A673 (cell line): ENCODE measurements around the gene SUSD1. TPM values are rescaled to one million over a fixed set of nuclear protein-coding genes. Genes with fewer than 3 reads are reported as not detected.

Experiments
- BruUV-seq: library from RNA; stranded (reverse); fragments of 400-500 nt; replicated peaks from 2 replicates; lab custom pipeline; 2021; lab: Mats Ljungman, UMichigan
- CTCF ChIA-PET: fragments of 300-600 bp; sonication (Branson Sonifier 250); formaldehyde crosslinking; loops from one replicate; lab custom pipeline; 2022; ENCODE audit warnings: antibody characterized with exemption; lab: Charles Lee
- POLR2A ChIA-PET: fragments of 300-600 bp; sonication (Branson Sonifier 250); formaldehyde crosslinking; loops from one replicate; lab custom pipeline; 2022; ENCODE audit warnings: antibody characterized with exemption; ENCODE audit not compliant: low non-redundant PET; lab: Charles Lee
- DNase-seq: peaks from one replicate; pipeline ENCODE4 v3.0.0-alpha.2; 2015; ENCODE audit warnings: low spot score
- H3K27ac ChIP-seq: fragments of 200-600 bp; sonication (generic); 2 replicates; pipeline ENCODE4 v1.5.1; 2016; ENCODE audit warnings: mixed run types, low read depth, mild to moderate bottlenecking, mixed read lengths, antibody characterized with exemption, low read length; ENCODE audit not compliant: poor library complexity, severe bottlenecking
- H3K27me3 ChIP-seq: fragments of 200-600 bp; sonication (generic); replicated peaks from 2 replicates; pipeline ENCODE4 v1.6.1; 2017; ENCODE audit warnings: mixed run types, low read depth, mild to moderate bottlenecking, mixed read lengths, antibody characterized with exemption, low read length; ENCODE audit not compliant: insufficient read depth, poor library complexity
- H3K36me3 ChIP-seq: fragments of 200-600 bp; sonication (generic); 2 replicates; pipeline ENCODE4 v1.6.1; 2016; ENCODE audit warnings: mixed run types, mild to moderate bottlenecking, mixed read lengths, antibody characterized with exemption, low read length; ENCODE audit not compliant: insufficient read depth, poor library complexity, severe bottlenecking
- H3K4me1 ChIP-seq: fragments of 200-600 bp; sonication (generic); 2 replicates; pipeline ENCODE4 v1.6.1; 2017; ENCODE audit warnings: mixed run types, mild to moderate bottlenecking, mixed read lengths, antibody characterized with exemption, low read length; ENCODE audit not compliant: insufficient read depth, poor library complexity, severe bottlenecking
- H3K4me3 ChIP-seq: fragments of 200-600 bp; sonication (generic); 2 replicates; pipeline ENCODE4 v1.5.1; 2016; ENCODE audit warnings: low read depth, mixed run types, mild to moderate bottlenecking, mixed read lengths, low read length; ENCODE audit not compliant: poor library complexity, severe bottlenecking
- H3K9me3 ChIP-seq: fragments of 200-600 bp; sonication (generic); 2 replicates; pipeline ENCODE4 v1.6.1; 2016; ENCODE audit warnings: mixed run types, low read depth, mild to moderate bottlenecking, mixed read lengths, antibody characterized with exemption, low read length; ENCODE audit not compliant: poor library complexity, severe bottlenecking
- CTCF ChIP-seq: fragments of 300-800, 200-600 bp; sonication (generic); conservative IDR thresholded peaks from 2 replicates; pipeline ENCODE4 v1.5.1; 2017; ENCODE audit warnings: low read depth, mild to moderate bottlenecking, antibody characterized with exemption, low read length, moderate library complexity, mixed read lengths
- EZH2 ChIP-seq: fragments of 200-600 bp; sonication (generic); IDR thresholded peaks from 2 replicates; pipeline ENCODE4 v1.6.1; 2017; ENCODE audit warnings: borderline replicate concordance, low read depth, mild to moderate bottlenecking, mixed read lengths, antibody characterized with exemption, low read length; ENCODE audit not compliant: poor library complexity, severe bottlenecking
- intact Hi-C: fragments of 100-400 bp; cut with micrococcal nuclease; formaldehyde crosslinking; loops from one replicate; pipeline ENCODE4 v1.10.0; 2022; ENCODE audit not compliant: unreplicated experiment
- total RNA-seq: library from RNA; stranded (reverse); gene quantifications from 2 replicates; pipeline ENCODE4 v1.2.3, GENCODE V29; 2021

SUSD1 gene
- total RNA-seq, 1 experiment from 2014 or later: 14.9 TPM

DNA sequence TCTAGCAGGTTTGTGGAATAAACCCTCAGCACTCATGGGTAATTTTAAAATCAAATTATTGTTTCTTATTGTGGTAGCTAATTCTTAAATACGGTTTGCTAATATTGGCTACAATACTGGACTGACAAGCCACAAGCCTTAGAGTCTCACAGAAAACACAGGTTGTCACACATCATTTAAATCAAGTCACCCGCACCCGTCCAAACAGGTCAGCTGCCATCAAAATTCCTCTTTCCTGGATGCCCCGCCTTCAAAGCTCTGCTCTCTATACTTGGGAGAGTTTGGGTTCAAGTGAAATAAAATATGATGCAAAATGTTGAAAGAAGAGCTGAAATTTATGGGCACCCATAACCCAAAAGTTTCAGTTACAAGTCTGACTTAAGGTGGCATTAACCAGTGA is 12.3 kb upstream of the SUSD1 start:
- no peak overlapping the region for H3K4me3 ChIP-seq
- POLR2A ChIA-PET: interaction anchor here (0.5 kb wide), 1 partner anchor 15 kb away, joined by 3 read pairs; no protein-coding TSS in a partner anchor
- CTCF ChIA-PET: no interaction called here
- no peaks in the 10 kb centered on the region for H3K4me1 ChIP-seq
- TF ChIP-seq EZH2 (no peak), CTCF (no peak)
- H3K36me3 ChIP-seq: no peaks in the 10 kb centered on the region
- DNase-seq: no peak
- no TSS peak for BruUV-seq
- H3K27ac ChIP-seq: no peak overlapping the region
- H3K9me3 ChIP-seq: peaks cover 6% of the 10 kb centered on the region
- no peaks in the 10 kb centered on the region for H3K27me3 ChIP-seq
- intact Hi-C loops: no loop called here

DNA sequence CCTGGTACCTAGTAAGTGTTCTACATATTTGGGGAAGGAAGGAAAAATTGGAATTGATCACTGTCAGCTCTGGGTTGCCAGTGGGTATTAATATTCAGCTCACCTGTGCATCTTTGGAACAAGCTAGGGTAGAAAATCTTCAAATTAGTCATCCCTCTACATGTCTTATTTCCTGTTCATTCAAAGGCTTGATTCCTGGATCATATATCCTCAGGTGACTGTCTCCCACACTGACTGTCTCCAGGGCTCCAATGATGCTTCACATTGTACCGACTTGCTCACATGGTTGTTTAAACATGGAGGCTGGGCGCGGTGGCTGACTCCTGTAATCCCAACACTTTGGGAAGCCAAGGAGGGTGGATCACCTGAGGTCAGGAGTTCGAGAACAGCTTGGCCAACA is 11.6 kb upstream of the SUSD1 start:
- POLR2A ChIA-PET: no interaction called here
- Histone ChIP-seq H3K9me3 (peaks cover 6% of the 10 kb centered on the region), H3K4me1 (no peaks in the 10 kb centered on the region), H3K27ac (no peak overlapping the region), H3K27me3 (no peaks in the 10 kb centered on the region), H3K36me3 (no peaks in the 10 kb centered on the region), H3K4me3 (no peak overlapping the region)
- intact Hi-C loops: no loop called here
- DNase-seq: no peak
- CTCF ChIA-PET: no interaction called here
- no TSS peak for BruUV-seq
- no peak for TF ChIP-seq CTCF
- no peak for TF ChIP-seq EZH2

- POLR2A ChIA-PET: no interaction called here
- Histone ChIP-seq H3K4me3 (no peak overlapping the region), H3K27me3 (no peaks in the 10 kb centered on the region), H3K36me3 (no peaks in the 10 kb centered on the region), H3K4me1 (peaks cover 11% of the 10 kb centered on the region), H3K9me3 (peaks cover 6% of the 10 kb centered on the region), H3K27ac (no peak overlapping the region)
- TF ChIP-seq EZH2 (no peak), CTCF (no peak)
- no peak for DNase-seq
- intact Hi-C loops: no loop called here
- BruUV-seq: no TSS peak
- CTCF ChIA-PET: no interaction called here
These were observed 9.8 kb upstream of the SUSD1 start for GRCh38 chr9:112184946-112185345.
